Prostate gland (tissue), 2 donors: ENCODE measurements around the gene SLC31A1. TPM values are rescaled to one million over a fixed set of nuclear protein-coding genes. Genes with fewer than 3 reads are reported as not detected.

ENCODE experiments used
- DNase-seq: peaks from one replicate; pipeline ENCODE4 v3.0.0-alpha.2; 2019; ENCODE audit warnings: low spot score
- H3K27ac ChIP-seq, 2 donors: fragments of 200-600 bp; sonication (generic); 2 replicates each; pipeline ENCODE4 v1.5.1; 2017 to 2019
- H3K27me3 ChIP-seq: fragments of 200-600 bp; sonication (generic); replicated peaks from 2 replicates; pipeline ENCODE4 v1.5.1; 2019; ENCODE audit not compliant: insufficient read depth
- H3K36me3 ChIP-seq, 2 donors: fragments of 200-600 bp; sonication (generic); 1 replicate in 1 of 2; 2 replicates in 1 of 2; pipeline versions ENCODE4 v1.5.1 to v1.8.1; 2017 to 2019
- H3K4me1 ChIP-seq: fragments of 200-600 bp; sonication (generic); replicated peaks from 2 replicates; pipeline ENCODE4 v1.5.1; 2019
- H3K4me3 ChIP-seq, 2 donors: fragments of 200-600 bp; sonication (generic); 2 replicates each; pipeline ENCODE4 v1.5.1; 2017 to 2019
- H3K9me3 ChIP-seq: fragments of 200-600 bp; sonication (generic); 2 replicates; pipeline ENCODE4 v1.5.1; 2017
- CTCF ChIP-seq, 4 experiments: fragments of 200-600 bp in 2 of 4; fragments of 450-650 bp in 2 of 4; sonication (generic) in 2 of 4; IDR thresholded peaks; 1 replicate in 3 of 4; 2 replicates in 1 of 4; pipeline ENCODE4 v1.5.1; 2016 to 2019; ENCODE audit warnings: antibody characterized with exemption in 4 of 4, mild to moderate bottlenecking in 2 of 4, moderate library complexity in 2 of 4
- POLR2A ChIP-seq: fragments of 450-650 bp; IDR thresholded peaks from one replicate; pipeline ENCODE4 v1.6.1; 2016; ENCODE audit warnings: antibody characterized with exemption, mild to moderate bottlenecking
- POLR2AphosphoS5 ChIP-seq: sonication (generic); formaldehyde crosslinking; IDR thresholded peaks from one replicate; pipeline ENCODE4 v1.6.1; 2017; ENCODE audit warnings: antibody characterized with exemption
- WGBS: methylation state at CpG from one replicate; pipeline ENCODE4 v1.1.5; 2018; 5-methylcytosine and 5-hydroxymethylcytosine counted together
- intact Hi-C: fragments of 100-400 bp; cut with DNase I; formaldehyde crosslinking; loops from one replicate; pipeline ENCODE4 v1.14.2; 2022
- total RNA-seq, 2 donors: library from RNA; depleted of rRNA; stranded (reverse); fragments of >200 nt; gene quantifications; one replicate each; pipeline ENCODE4 v1.1.0, GENCODE V29; 2016

Gene SLC31A1
- total RNA-seq, 2 donors from 2014 or later = 22.8 to 68.5 TPM

- TF ChIP-seq CTCF (IDR thresholded peaks at IDR 0.05) = no peak
- TF ChIP-seq POLR2A = no peak
- TF ChIP-seq POLR2AphosphoS5 = no peak
- H3K9me3 ChIP-seq = no peaks in the 10 kb centered on the region
- no peaks in the 10 kb centered on the region for H3K4me1 ChIP-seq
- no peak overlapping the region for H3K4me3 ChIP-seq
- H3K36me3 ChIP-seq = peaks cover 0 to 4% of the 10 kb centered on the region in 2 donors
- intact Hi-C loops = no loop called here
- no peak for DNase-seq
- no peak overlapping the region for H3K27ac ChIP-seq
- WGBS = 61% methylated on average over 9 of the region's 9 CpGs
- H3K27me3 ChIP-seq = no peaks in the 10 kb centered on the region
Observed at GRCh38 chr9:113296796-113297558, 75.6 kb downstream of the SLC31A1 start.

GRCh38 chr9:113298311-113298710 lies 77.0 kb downstream of the SLC31A1 start:
- no peak overlapping the region for H3K4me3 ChIP-seq
- DNase-seq = no peak
- TF ChIP-seq POLR2AphosphoS5 = no peak
- no peak for TF ChIP-seq CTCF (IDR thresholded peaks at IDR 0.05)
- TF ChIP-seq POLR2A = no peak
- 94% methylated on average over 8 of the region's 8 CpGs for WGBS
- H3K27me3 ChIP-seq = no peaks in the 10 kb centered on the region
- no peaks in the 10 kb centered on the region for H3K4me1 ChIP-seq
- intact Hi-C loops = no loop called here
- no peaks in the 10 kb centered on the region for H3K36me3 ChIP-seq
- H3K27ac ChIP-seq = no peak overlapping the region
- H3K9me3 ChIP-seq = no peaks in the 10 kb centered on the region

- Histone ChIP-seq H3K4me3 (no peak overlapping the region), H3K27ac (no peak overlapping the region), H3K36me3 (no peaks in the 10 kb centered on the region), H3K4me1 (no peaks in the 10 kb centered on the region), H3K27me3 (no peaks in the 10 kb centered on the region), H3K9me3 (no peaks in the 10 kb centered on the region)
- TF ChIP-seq CTCF (IDR thresholded peaks at IDR 0.05) = no peak
- no peak for TF ChIP-seq POLR2AphosphoS5
- TF ChIP-seq POLR2A = no peak
- no peak for DNase-seq
- WGBS = 85% methylated on average over 15 of the region's 15 CpGs
- intact Hi-C loops = no loop called here
Observed at GRCh38 chr9:113298924-113299770, 77.8 kb downstream of the SLC31A1 start.

- H3K9me3 ChIP-seq = no peaks in the 10 kb centered on the region
- DNase-seq = no peak
- H3K4me1 ChIP-seq = no peaks in the 10 kb centered on the region
- H3K36me3 ChIP-seq = no peaks in the 10 kb centered on the region
- intact Hi-C loops = no loop called here
- H3K27ac ChIP-seq = no peak overlapping the region
- WGBS = 61% methylated on average over 8 of the region's 8 CpGs
- TF ChIP-seq POLR2A = no peak
- no peak for TF ChIP-seq CTCF (IDR thresholded peaks at IDR 0.05)
- TF ChIP-seq POLR2AphosphoS5 = no peak
- H3K27me3 ChIP-seq = no peaks in the 10 kb centered on the region
- no peak overlapping the region for H3K4me3 ChIP-seq
Observed at GRCh38 chr9:113299800-113300292, 78.5 kb downstream of the SLC31A1 start.
